K562 (cell line): Measurements from ENCODE around the gene RASEF. TPM values are rescaled to one million over a fixed set of nuclear protein-coding genes. Genes with fewer than 3 reads are reported as not detected.

Experiments used
- ATAC-seq: fragments of 200-7000 bp; cut with Tn5 transposase; 3 replicates; pipeline ENCODE4 v1.9.1; 2020; ENCODE audit warnings: moderate library complexity
- BruUV-seq: library from RNA; stranded (reverse); fragments of 400-500 nt; replicated peaks from 2 replicates; lab custom pipeline; 2021; lab: Mats Ljungman, UMichigan
- CTCF ChIA-PET: fragments of 300-600 bp; formaldehyde crosslinking; extraction: SDS; loops from one replicate; lab custom pipeline; 2021; ENCODE audit warnings: low intra/inter-chr PET ratio; lab: Yijun Ruan, JAX
- POLR2A ChIA-PET: fragments of 300-600, 350-650 bp; sonication (Branson Sonifier 250); formaldehyde crosslinking; extraction: SDS; loops from one replicate; lab custom pipeline; 2021; ENCODE audit warnings: antibody characterized with exemption, inconsistent platforms; lab: Yijun Ruan, JAX
- DNase-seq, 4 experiments: peaks; one replicate each; pipeline versions ENCODE4 v3.0.0 to v3.0.0-alpha.2; 2011 to 2018; ENCODE audit warnings: low spot score in 3 of 4, mixed read lengths in 3 of 4; ENCODE audit errors: extremely low read depth in 1 of 4
- FAIRE-seq: peaks from 2 replicates; lab custom pipeline; 2011; peaks lifted over from hg19 to GRCh38; lab: Jason Lieb, UNC
- H2AFZ ChIP-seq: 2 replicates; pipeline ENCODE4 v1.6.0; 2011; ENCODE audit warnings: low read depth, low read length, control low read depth, inconsistent platforms
- H3K27ac ChIP-seq: fragments of 200-600 bp; 3 replicates; pipeline ENCODE4 v1.8.0; 2011; ENCODE audit warnings: low read depth, mild to moderate bottlenecking, control low read depth, inconsistent platforms, low read length, moderate library complexity, mixed read lengths; ENCODE audit errors: extremely low read depth
- H3K27me3 ChIP-seq, 2 experiments: fragments of 300-600 bp in 1 of 2; 2 replicates in 1 of 2; 3 replicates in 1 of 2; pipeline versions ENCODE4 v1.6.0 to v1.8.0; 2011; ENCODE audit warnings: inconsistent platforms in 2 of 2, low read length in 2 of 2, mild to moderate bottlenecking in 1 of 2, mixed read lengths in 1 of 2, moderate library complexity in 1 of 2; ENCODE audit not compliant: control insufficient read depth in 2 of 2, insufficient read depth in 2 of 2
- H3K36me3 ChIP-seq: fragments of 300-600 bp; 3 replicates; pipeline ENCODE4 v1.8.0; 2011; ENCODE audit warnings: mild to moderate bottlenecking, low read length, inconsistent platforms; ENCODE audit not compliant: control insufficient read depth, insufficient read depth
- H3K4me1 ChIP-seq, 2 experiments: fragments of 200-600 bp in 1 of 2; replicated peaks in 1 of 2; 2 replicates in 1 of 2; 3 replicates in 1 of 2; pipeline versions ENCODE4 v1.5.1 to v1.8.0; 2011; ENCODE audit warnings: inconsistent platforms in 2 of 2, low read length in 2 of 2, mild to moderate bottlenecking in 1 of 2, mixed read lengths in 1 of 2, moderate library complexity in 1 of 2; ENCODE audit not compliant: control insufficient read depth in 2 of 2, insufficient read depth in 2 of 2
- H3K4me2 ChIP-seq: 2 replicates; pipeline ENCODE4 v1.6.1; 2011; ENCODE audit warnings: low read length, control low read depth, inconsistent platforms, mixed read lengths; ENCODE audit not compliant: insufficient read depth
- H3K4me3 ChIP-seq: fragments of 200-600 bp; sonication (generic), shearing (Covaris generic); 2 replicates; pipeline ENCODE4 v1.5.1; 2016; ENCODE audit warnings: control low read depth, inconsistent platforms
- H3K79me2 ChIP-seq: fragments of 200-600 bp; 3 replicates; pipeline ENCODE4 v1.8.0; 2011; ENCODE audit warnings: low read length, inconsistent platforms; ENCODE audit not compliant: control insufficient read depth, insufficient read depth
- H3K9ac ChIP-seq, 2 experiments: 2 replicates each; pipeline versions ENCODE4 v1.6.0 to v1.6.1; 2011; ENCODE audit warnings: low read depth in 2 of 2, low read length in 2 of 2, control low read depth in 1 of 2, inconsistent platforms in 1 of 2, mild to moderate bottlenecking in 1 of 2, mixed read lengths in 1 of 2; ENCODE audit not compliant: insufficient read depth in 1 of 2
- H3K9me1 ChIP-seq: one replicate; pipeline ENCODE4 v1.6.0; 2011; ENCODE audit warnings: inconsistent platforms, mild to moderate bottlenecking, low read length, moderate library complexity; ENCODE audit not compliant: control insufficient read depth, insufficient read depth
- H3K9me3 ChIP-seq: replicated peaks from 2 replicates; pipeline ENCODE4 v1.5.1; 2011; ENCODE audit warnings: low read depth, low read length, inconsistent platforms; ENCODE audit not compliant: control insufficient read depth, insufficient read depth
- H4K20me1 ChIP-seq: replicated peaks from 2 replicates; pipeline ENCODE4 v1.6.1; 2011; ENCODE audit warnings: low read length, inconsistent platforms, mixed read lengths; ENCODE audit not compliant: control insufficient read depth, insufficient read depth
- REST ChIP-seq, 2 experiments: fragments of 450-650 bp; formaldehyde crosslinking in 1 of 2; IDR thresholded peaks; 2 replicates each; pipeline versions ENCODE4 v1.4.0 to v1.6.1; 2014 to 2020; ENCODE audit warnings: mild to moderate bottlenecking in 2 of 2, borderline replicate concordance in 1 of 2, low read depth in 1 of 2
- RNF2 ChIP-seq: sonication (generic); IDR thresholded peaks from 2 replicates; pipeline ENCODE4 v1.6.1; 2016
- SMAD3 ChIP-seq: fragments of 450-650 bp; formaldehyde crosslinking; conservative IDR thresholded peaks from 2 replicates; pipeline ENCODE4 v1.4.0; 2020; ENCODE audit warnings: mild to moderate bottlenecking
- ZNF695 ChIP-seq: fragments of 450-650 bp; formaldehyde crosslinking; IDR thresholded peaks from 2 replicates; pipeline ENCODE4 v1.4.0; 2020; ENCODE audit warnings: mild to moderate bottlenecking, moderate library complexity
- WGBS: fragments of 100-300 bp; shearing (Covaris generic); methylation state at CpG from one replicate; pipeline ENCODE4 v1.1.6; 2016; ENCODE audit warnings: low coverage, mixed read lengths; ENCODE audit not compliant: insufficient coverage; ENCODE audit errors: missing lambda C conversion rate; 5-methylcytosine and 5-hydroxymethylcytosine counted together
- in situ Hi-C: fragments of 300-500 bp; cut with MboI; formaldehyde crosslinking; loops from 4 replicates; pipeline ENCODE4 v1.15.0; 2018; ENCODE audit warnings: inconsistent platforms, mixed read lengths
- intact Hi-C: fragments of 100-400 bp; cut with micrococcal nuclease; formaldehyde crosslinking; loops from 2 replicates; pipeline ENCODE4 v1.14.2; 2022
- polyA plus RNA-seq, 8 experiments: library from polyadenylated mRNA; depleted of rRNA in 4 of 8; stranded (reverse) in 5 of 8; unstranded in 3 of 8; fragments of >200 nt; fragmentation: Nextera tagmentation in 2 of 8; fragmentation: Illumina TruSeq in 1 of 8; extraction: Ambion mirVana in 2 of 8; extraction: Trizol in 1 of 8; gene quantifications; 2 replicates each; pipeline versions ENCODE4 v1.2.1 to v1.2.3, GENCODE V29; 2011 to 2014; ENCODE audit warnings: inconsistent platforms in 1 of 8, missing spikeins in 1 of 8
- total RNA-seq, 7 experiments: library from RNA; depleted of rRNA in 6 of 7; stranded (reverse); fragments of >200 nt in 6 of 7; fragmentation: Illumina TruSeq in 2 of 7; extraction: Trizol in 2 of 7; gene quantifications; 2 replicates each; pipeline versions ENCODE4 v1.2.1 to v1.2.3, GENCODE V29; 2011 to 2021; ENCODE audit warnings: low replicate concordance in 1 of 7
- TF ChIP-seq, protein P1 (sequence below): fragments of 250-450 bp; sonication (Bioruptor Pico); IDR thresholded peaks from 2 replicates; pipeline ENCODE4 v1.4.0; 2020; ENCODE audit warnings: borderline replicate concordance
- TF ChIP-seq, protein P2 (sequence below): sonication (generic); formaldehyde crosslinking; IDR thresholded peaks from 2 replicates; pipeline ENCODE4 v1.8.0; 2022; ENCODE audit warnings: mild to moderate bottlenecking, missing genetic modification reagents

Gene RASEF
- total and polyA plus RNA-seq, 9 of the 15 experiments (the other 6 are each of a cell fraction or from before 2014, with no cell fraction given) = 0.01 to 0.18 (median 0.11) TPM; not detected in 4

DNA sequence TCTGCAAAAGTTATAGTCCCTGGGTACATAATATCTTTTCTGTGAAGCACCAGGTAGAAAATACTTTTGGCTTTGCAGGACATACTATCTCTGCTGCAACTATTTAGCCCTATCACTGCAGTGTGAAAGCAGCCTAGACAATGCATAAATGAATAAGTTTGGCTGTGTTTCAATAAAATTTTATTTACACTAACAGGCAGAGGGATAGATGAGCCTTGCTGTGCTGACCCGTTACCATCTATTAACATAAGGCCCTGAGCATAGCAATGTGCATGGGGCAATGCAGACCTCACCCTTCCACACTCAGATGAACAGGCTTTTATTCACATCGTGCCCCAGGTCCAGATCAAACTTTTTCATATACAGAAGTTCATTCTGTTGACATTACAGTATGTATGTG lies 27.8 kb downstream of the RASEF start:
- no peak for DNase-seq
- H3K9ac ChIP-seq = no peak overlapping the region
- in situ Hi-C loops = no loop called here
- intact Hi-C loops = no loop called here
- H2AFZ ChIP-seq = no peak overlapping the region
- H3K4me2 ChIP-seq = no peak overlapping the region
- no peaks in the 10 kb centered on the region for H4K20me1 ChIP-seq
- 0% methylated on average over 2 of the region's 2 CpGs for WGBS
- H3K36me3 ChIP-seq = no peaks in the 10 kb centered on the region
- H3K27me3 ChIP-seq = no peaks in the 10 kb centered on the region
- no peaks in the 10 kb centered on the region for H3K4me1 ChIP-seq
- no peaks in the 10 kb centered on the region for H3K9me1 ChIP-seq
- no peak for FAIRE-seq
- no peak for ATAC-seq
- no peak overlapping the region for H3K4me3 ChIP-seq
- H3K27ac ChIP-seq = no peak overlapping the region
- H3K79me2 ChIP-seq = no peaks in the 10 kb centered on the region
- no TSS peak for BruUV-seq
- POLR2A ChIA-PET = no interaction called here
- CTCF ChIA-PET = no interaction called here
- no peak for TF ChIP-seq ZNF695
- TF ChIP-seq, protein P1, sequence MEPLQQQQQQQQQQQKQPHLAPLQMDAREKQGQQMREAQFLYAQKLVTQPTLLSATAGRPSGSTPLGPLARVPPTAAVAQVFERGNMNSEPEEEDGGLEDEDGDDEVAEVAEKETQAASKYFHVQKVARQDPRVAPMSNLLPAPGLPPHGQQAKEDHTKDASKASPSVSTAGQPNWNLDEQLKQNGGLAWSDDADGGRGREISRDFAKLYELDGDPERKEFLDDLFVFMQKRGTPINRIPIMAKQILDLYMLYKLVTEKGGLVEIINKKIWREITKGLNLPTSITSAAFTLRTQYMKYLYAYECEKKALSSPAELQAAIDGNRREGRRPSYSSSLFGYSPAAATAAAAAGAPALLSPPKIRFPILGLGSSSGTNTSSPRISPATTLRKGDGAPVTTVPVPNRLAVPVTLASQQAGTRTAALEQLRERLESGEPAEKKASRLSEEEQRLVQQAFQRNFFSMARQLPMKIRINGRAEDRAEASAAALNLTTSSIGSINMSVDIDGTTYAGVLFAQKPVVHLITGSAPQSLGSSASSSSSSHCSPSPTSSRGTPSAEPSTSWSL (CRISPR knock-in tag) = no peak
- TF ChIP-seq, protein P2, sequence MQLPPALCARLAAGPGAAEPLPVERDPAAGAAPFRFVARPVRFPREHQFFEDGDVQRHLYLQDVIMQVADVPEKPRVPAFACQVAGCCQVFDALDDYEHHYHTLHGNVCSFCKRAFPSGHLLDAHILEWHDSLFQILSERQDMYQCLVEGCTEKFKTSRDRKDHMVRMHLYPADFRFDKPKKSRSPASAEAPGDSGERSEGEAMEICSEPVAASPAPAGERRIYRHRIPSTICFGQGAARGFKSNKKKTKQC (CRISPR knock-in tag) = no peak
- TF ChIP-seq REST (IDR thresholded peaks at IDR 0.05; ENCODE audit: borderline replicate concordance) = no peak
- no peak for TF ChIP-seq REST (CRISPR knock-in tag; IDR thresholded peaks at IDR 0.05; ENCODE audit: low read depth)
- TF ChIP-seq SMAD3 (CRISPR knock-in tag) = no peak
- TF ChIP-seq RNF2 = no peak
- H3K9me3 ChIP-seq = no peaks in the 10 kb centered on the region
